ENCODE results near the gene TGM1.
"Not testable (repeated sequence)": the region's sequence is repeated elsewhere in the genome, so short reads cannot be mapped to it uniquely, and the experiment has no call there.

Gene TGM1

DNA sequence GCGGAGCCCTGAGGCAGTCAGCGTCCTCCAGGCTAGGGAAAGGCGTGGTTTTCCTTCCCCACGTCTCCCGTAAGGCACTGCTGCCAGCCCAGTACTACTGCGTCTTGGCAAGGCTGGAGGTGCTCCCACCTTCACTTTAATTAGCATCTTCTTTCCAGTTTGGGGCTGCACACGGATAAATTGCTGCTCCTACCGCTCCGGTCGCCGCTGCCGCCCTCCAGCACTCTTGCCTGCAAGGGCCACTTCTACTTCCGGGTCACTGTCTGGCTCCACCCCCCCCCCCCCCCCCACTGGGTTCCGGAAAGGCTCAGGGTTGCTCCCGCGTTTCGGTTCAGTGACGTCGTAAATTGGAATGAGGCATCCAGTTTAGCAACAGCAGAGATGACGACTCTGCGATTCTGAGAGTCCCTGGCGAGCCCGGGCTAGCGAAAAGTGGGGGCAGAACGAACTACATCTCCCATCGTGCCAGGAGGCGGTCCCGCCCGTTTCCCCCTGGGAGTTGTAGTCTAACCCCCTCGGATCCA, 30.8 kb downstream of the TGM1 start, which contains the start of gene NEDD8:
Gene NEDD8 (minus strand): TSS at position 247 of the 524 bp plus-strand sequence. CDS start 100 bp downstream, at position 147.
- FAIRE-seq, result no peak

DNA sequence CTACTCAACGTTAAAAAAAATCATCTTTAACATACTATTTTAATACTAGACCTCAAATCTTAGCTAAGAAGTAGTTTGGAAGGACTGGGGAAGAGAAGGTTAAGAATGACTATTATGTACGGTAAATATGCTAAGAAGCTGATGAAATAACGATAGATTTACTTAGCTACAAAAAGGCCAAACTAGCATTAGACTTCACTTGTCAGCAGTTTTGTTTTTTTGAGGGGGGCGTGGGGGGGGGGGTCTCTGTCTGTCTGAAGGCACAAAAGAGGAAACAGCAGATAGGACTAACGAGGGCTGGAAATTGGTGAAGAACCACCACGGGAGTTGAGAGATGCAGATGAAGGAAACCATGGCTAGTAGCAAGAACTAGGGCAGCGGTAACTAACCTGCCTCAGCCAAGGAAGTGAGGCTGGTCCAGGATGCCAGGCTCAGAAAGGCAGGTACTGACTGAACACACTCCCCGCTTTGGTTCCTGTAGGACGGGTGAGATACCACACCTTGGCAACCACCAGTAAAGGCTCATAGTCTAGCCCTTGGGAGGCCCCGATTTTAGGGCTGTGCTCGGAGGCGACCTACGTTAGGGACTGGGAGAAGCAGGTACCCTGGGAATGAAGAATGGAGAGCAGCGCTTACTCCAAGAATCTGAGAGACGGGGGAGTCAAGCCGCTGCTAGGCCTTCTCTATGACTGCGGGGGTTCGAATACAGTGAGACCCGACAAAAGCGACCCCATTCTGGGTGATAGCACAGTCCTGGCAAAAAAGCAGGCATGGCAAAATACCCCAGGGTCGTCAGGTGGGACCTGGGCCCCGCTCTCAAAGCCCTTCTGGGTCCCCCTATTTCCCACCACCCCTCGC, 31.5 kb downstream of the TGM1 start:
- no peak for FAIRE-seq

DNA sequence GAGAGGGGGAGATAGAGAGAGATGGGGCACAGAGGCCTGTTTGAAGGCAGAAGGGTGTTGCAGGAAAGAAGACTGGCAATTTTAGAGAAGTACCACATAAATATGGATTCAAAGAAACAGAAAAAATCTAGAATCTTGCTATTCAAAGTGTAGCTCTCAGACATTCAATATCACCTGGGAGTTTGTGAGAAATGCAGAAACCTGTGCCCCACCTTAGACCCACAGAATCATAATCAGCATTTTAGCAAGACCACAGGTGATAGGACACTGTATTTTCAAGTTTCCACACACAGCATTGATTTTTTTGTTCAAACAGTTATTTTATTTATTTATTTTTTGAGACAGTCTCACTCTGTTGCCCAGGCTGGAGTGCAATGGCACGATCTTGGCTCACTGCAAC, 34.1 kb downstream of the TGM1 start:
- FAIRE-seq, result no peak

DNA sequence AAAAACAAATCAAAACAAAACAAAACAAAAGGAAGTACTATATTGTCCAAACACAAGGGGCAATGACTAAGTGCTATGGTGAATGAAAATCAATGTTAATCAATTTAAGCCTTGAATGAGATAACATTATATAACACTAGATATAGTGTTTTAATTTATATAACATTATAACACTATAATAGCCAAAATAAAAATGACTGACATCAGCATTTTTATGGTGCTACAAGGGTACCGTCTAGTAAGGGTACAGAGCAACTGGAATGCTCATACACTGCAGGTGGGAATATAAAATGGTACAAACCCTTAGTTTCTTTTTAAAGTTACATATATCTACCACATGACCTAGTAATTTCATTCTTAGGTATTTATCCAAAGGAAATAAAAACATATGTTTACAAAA, 36.5 kb downstream of the TGM1 start:
- no peak for FAIRE-seq

DNA sequence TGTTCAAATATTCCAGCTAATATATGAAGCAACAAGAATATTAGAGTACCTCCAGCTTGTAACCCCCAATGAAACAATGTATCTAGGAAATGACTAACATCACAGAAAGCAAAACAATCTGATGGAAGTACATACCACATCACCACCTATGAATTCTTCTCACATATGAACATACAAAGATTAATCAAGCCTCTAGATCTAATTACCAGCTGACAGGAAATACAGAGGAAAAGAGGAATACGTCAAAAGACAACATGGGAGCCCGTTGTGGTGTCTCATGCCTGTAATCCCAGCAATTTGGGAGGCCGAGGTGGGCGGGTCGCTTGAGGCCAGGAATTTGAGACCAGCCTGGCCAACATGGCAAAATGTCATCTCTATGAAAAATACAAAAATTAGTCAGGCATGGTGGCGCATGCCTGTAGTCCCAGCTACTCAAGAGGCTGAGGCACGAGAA, 38.3 kb downstream of the TGM1 start:
- no peak for FAIRE-seq

DNA sequence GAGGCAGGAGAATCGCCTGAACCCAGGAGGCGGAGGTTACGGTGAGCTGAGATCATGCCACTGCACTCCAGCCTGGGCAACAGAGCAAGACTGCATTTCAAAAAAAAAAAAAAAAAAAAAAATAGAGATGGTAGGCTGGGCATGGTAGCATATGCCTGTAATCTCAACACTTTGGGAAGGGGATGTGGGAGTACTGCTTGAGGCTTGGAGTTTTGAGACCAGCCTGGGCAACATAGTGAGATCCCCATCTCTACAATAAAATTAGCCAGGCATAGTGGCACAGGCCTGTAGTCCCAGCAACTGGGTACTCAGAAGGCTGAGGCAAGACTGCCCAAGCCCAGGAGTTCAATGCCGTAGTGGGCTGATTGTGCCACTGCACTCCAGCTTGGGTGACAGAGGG, 40.0 kb downstream of the TGM1 start:
- FAIRE-seq, result not testable (repeated sequence)

DNA sequence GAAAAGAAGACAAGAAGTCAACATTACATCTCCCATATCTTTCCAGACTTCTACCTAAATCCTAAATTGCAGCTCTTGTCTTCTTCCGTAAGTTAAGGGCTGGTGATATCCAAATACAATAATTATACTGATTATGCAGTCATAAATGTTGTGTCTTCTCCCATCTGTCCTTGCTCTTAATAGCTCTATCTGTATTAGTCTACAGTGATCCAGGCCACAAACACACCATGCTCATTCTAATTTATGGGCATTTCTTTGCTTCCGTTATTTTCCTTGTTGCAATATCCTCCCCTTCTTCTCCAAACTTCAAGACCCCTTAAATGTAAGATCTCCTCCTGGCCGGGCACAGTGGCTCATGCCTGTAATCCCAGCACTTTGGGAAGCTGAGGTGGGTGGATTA, 43.5 kb downstream of the TGM1 start:
- FAIRE-seq, result no peak

DNA sequence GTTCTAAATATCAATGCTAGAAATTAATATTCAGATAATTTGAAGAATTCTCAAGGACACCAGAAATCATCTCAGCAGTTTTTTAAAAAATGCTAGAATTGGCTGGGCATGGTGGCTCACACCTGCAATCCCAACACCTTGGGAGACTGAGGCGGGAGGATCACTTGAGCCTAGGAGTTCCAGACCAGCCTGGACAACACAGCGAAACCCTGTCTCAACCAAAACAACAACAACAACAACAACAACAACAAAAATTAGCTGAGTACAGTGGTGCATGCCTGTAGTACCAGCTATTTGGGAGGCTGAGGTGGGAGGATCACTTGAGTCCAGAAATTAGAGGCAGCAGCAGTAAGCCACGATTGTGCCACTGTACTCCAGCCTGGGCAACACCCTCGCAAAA, 43.9 kb downstream of the TGM1 start:
- no peak for FAIRE-seq

DNA sequence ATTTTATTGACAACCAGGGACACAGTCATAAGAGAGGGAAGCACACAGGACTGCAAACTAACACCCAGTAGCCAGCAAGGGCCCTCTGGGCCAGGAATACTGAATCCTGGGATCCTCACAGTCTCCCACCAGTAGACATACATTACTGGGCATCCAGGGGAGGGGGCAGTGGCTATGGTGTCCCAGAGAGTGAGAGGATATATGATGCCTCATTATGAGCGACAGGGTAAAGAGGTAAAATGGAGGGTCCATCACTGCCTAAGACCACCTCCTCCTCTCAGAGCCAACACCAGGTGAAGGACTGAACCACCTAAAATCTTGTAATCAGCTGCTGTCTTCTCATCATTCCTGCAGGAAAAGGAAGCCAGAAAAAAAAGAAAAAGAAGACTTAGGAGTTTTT, 46.1 kb downstream of the TGM1 start:
- not testable (repeated sequence) for FAIRE-seq

DNA sequence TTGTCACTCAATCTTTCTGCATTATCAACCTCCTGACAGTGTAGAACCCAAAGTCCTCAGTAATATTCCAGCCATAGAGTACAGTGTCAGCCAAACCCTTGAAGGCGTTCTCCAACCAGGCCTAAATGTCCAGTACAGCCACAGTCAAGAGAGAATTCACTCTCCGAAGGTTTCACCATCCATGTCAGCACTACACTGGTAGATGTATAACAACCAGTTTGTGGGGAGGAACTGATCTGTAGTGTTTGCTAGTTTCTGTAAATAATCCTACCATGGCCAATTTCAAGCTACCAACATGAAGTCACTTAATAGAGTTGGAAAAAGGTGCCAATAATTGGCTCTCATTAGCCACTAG, 46.7 kb downstream of the TGM1 start:
- FAIRE-seq, result no peak

DNA sequence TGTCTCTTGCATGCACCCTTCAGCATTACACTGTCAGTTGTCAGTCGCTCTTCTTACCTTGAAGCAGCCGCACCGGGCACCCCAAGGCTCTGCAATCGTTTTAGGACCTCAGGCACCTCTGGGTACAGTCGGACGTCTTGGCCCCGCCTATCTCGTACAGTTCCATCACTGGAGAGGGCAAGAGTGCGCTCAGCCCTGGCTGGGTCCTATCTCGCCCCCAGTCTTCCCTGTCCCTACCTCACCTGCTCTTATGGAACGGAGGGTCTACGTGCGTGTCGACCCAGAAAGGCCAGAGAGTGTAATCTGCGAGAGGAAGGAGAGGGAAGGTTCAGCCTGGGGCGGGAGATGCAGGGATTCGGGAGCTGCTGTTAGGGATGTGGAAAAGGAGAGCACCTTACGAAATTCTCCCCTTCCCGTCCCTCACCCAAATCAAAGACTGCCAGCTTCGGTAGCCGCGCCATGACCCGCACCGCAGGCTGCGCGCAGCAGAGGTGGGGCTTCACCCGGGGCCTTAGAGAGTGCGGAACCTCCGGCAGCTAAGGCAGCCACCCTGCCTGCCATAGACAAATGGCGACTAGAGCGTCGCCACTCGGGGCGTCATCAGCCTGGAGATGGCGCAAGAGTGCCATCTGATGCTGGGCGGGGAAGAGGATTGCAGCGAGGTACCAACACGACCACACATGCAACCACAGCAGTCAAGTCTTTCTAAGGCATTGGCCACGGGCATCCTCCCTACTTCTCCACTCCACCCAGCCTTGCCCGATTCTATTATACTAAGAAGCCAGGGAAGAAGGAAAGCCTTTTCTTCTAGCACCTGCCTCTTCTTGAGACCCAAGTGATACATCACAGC, 47.3 kb downstream of the TGM1 start, which contains the start of gene MDP1:
Gene MDP1 (minus strand): TSS at position 572 of the 850 bp plus-strand sequence. CDS start 111 bp downstream, at position 461.
- FAIRE-seq, result no peak

DNA sequence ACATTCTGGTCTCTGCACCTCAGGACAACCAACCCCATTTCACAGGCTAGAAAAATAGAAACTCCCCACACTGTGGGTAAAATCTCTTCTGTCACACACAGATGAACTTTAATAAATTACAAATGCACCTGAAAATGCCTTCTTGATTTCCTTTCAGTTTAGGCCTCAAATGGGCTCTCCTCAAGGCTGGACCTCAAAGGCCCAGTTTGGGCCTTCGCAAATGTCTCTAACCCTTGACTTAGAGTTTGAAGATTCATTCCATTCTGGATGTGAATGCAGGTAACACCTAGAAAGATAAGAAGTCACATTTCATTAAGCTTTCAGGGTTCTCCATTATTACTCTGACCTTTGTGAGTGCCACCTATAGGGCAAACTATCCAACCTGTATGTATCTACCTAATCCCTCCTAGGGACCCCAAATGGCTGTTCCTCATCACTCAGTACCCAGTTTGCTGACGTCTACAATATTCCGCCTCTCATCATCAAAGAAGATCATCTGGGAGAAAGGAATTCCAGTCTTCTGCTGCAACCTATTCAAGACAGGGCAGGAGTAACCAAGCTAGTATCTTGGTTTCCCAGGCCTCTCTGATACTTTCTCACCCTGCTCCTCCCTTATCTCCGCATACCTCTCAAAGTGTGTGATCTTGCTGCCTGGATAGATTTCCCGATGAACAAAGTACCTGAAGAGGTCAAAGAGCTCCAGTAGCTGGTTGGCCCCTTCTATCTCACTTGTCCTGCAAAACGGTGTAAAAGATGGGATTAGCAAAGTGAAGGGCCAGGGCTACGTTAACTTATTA, 48.9 kb downstream of the TGM1 start:
- FAIRE-seq, result no peak

DNA sequence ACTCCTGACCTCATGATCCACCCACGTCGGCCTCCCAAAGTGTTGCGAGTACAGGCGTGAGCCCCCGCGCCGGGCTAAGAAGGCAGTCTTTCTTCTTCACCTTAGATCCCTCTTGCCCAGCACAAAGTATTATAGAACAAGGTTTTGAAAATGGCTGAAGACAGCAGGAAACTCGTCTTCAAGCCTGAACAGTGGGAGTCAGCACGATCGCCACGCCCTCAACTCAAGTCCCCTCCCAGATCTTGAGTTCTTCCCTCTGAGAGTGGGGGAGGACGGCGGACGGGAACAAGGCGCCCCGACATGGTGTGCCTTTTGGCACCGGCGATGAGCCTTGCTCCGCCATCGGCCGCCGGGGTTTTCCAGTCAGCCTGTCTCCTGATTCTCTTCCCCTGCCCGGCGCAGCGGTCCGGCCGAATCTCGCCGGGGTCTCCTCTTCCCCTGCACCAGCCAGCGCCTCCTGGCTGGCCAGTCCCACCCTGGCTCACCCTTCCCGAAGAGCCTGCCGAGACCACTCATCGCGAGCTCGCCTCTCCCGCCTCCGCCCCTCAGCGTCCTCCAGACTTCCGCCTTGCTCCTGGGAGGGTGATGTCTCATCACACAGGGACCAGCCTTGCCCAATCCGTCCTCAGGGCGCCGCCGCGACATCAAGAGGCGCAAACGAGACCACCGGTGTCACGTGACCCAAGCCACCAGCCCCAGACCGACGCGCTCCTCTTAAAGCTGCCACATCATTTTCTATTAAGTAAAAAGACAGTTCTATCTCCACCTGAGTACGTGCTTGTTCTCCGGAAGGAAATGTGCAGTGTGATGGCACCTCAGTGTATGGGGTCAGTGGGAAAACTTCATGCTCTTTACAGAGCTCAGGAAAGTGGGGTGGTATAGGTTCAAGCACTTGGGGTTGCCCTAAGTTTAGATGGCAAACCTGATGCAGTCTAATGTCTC, 49.8 kb downstream of the TGM1 start, which contains the start of gene CHMP4A:
Gene CHMP4A (minus strand): TSS at position 565 of the 942 bp plus-strand sequence. CDS start 49 bp downstream, at position 516.
- FAIRE-seq, result peak; percentile 62

DNA sequence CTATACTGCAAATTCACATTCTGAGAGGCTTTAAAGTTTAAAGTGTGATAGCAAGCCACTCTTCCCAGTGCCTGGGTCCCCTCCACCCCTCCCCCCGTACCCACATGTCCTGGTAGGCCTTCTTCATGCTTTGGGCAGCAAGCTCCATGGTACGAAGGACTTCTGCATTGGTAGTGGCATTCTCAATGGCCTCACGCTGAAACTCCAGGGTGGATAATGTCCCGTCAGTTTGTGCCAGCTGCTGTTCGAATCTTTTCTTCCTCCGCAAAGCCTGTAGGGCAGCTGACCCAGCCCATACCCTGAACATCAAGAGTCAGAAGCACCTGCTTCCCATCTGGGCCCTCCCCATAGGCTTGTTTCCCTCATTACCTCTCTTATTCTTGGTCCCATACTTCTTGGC, 51.7 kb downstream of the TGM1 start:
- FAIRE-seq, result no peak

DNA sequence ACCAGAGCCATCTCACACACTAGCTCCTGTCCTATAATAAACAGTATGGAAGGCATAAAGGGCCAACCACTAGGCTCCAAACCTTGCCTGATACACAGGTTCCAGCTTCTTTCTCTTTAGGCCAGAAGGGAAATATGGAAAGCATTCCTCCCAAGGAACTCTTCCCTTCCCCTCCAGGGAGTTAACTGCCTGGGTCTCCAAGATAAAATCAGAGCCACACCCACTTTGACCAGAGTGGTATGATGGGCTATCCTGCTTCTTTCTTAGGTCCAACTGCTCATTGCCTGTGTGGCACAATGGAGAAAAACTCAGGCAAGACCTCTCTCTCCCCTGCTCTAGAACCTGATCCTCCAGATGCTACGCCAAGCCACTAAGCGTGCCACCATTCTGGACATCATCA, 55.4 kb downstream of the TGM1 start:
- no peak for FAIRE-seq

DNA sequence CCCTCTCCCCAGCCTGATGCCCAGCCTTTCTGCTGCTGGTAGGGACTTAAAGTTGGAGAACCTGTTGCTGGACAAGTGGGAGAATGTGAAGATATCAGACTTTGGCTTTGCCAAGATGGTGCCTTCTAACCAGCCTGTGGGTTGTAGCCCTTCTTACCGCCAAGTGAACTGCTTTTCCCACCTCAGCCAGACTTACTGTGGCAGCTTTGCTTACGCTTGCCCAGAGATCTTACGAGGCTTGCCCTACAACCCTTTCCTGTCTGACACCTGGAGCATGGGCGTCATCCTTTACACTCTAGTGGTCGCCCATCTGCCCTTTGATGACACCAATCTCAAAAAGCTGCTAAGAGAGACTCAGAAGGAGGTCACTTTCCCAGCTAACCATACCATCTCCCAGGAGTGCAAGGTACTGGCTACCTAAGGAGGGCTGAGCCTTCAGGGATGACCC, 55.8 kb downstream of the TGM1 start:
- no peak for FAIRE-seq

DNA sequence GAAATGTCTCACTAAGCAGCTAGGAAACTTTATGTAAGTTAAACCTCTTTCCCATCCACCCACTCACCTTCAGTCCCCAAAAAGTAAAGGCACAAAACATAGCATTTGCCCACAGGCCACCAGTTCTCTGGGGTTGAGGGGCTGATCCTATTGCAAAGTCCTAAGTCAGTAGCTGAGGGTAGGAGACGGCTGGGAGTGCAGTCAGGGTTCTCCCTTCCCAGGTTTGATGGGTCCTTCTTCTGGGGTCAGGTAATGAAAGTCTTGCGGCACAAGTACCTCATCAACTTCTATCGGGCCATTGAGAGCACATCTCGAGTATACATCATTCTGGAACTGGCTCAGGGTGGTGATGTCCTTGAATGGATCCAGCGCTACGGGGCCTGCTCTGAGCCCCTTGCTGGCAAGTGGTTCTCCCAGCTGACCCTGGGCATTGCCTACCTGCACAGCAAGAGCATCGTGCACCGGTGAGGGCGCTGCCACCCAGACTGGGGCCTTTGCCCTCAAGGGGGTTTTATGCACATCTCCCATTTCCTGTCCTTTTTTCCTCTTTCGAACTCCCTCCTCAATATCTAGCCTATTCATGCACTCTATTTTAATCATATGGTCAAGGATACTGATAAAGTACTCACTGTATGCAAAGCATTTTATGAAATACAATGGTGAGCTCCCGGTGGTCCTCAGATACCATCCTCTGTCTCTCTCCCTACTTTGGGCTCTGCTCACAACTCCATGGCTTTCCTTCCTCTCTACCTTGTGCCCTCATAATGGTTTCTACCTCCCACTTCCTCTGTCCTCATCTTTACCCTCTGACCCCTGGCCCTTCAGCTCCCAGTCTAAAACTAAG, 56.5 kb downstream of the TGM1 start:
- no peak for FAIRE-seq

DNA sequence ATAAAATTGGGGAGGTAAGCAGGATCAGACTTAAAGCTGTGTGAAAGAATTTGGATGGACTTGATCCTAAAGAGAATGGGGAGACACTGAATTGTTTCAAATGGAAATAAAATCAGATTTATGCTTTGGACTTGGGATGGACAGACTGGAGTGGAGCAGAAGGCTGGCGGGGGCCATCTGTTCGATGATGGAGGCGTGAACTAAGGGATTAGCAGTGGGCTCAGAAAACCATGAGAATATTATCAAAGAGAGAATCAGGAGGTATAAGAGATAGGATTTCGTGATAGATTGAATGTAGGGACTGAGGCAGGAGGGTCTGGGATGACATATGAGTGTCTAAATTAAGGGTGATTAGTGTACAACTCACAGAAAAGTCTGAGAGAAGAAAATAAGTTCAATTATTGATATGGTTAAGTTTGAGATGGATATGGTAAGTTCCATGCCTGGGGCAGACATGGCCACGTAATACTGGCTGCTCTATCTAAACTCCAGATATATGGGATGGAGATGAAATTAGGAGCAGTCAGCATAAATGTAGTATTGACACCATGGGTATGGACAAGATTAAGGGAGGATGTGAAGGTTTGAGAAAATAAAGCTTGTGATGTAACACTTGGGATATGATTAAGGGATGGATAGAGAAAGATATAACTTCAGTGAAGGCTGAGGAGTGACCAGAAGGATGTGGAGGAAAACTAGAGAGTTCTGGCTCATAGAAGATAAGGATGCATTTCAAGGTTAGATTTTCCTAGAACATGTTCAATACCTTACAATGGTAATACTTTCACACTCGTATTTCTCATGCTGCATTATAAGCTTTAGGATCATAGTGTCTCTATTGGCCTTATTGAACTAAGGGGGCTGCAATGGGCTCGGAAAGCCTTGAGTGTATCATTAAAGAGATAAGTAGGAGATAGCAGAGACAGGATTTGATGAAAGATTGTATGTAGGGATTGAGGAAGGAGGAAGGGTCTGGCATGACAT, 58.5 kb downstream of the TGM1 start:
- no peak for FAIRE-seq
